HG03060 (cell line): ENCODE data around the gene ZNF485.
A peak's percentile ranks its signal among the peaks of the same experiment; 100 is the strongest.
"Not testable (repeated sequence)": the region's sequence is repeated elsewhere in the genome, so short reads cannot be mapped to it uniquely, and the experiment has no call there.

Experiments used
- ATAC-seq: cut with Tn5 transposase; IDR thresholded peaks from one replicate; pipeline ENCODE4 v1.9.1; 2021; ENCODE audit warnings: low read depth, moderate number of reproducible peaks; ENCODE audit not compliant: unreplicated experiment

The ZNF485 gene

DNA sequence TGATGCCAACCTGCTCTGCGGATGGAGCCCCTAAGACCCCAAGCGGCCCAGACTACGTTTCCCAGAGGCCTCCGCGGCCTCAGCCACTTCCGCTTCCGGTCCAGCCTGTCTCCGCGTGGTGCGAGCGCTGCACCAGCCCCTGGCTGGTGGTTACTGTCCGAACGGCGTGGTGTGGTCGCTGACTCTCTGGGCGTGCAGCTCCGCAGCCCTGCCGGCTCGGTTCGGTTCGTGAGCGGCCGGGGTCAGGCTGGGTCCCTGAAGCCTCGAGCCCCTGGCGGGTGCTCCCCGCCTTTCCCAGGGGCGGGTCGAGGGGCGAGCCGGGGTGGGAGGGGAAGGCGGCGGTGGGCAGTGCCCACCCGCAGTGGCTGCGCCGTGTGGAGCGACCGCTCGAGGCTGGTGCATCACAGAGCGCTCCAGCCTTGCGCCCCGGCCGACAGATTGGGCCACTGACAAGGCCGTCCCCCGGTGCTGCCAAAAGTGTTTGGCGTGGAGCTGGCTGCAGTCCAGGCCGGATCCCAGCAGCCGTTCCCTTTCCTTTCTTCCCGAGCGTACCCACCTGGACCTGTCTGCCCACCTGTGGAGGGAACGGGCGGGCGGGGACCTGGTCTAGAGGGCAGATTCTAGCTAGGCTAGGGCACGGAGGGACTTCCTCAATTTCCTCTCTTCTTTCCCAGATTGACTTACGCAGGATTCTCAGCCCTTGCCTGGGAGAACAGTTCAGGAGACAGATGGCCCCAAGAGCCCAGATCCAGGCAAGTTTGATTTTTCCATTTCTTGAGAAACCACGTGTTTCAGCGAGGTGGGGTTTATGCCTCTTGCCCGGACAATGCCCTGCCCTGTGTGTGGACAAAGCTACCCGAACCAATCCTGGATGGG is at the start of gene ZNF485:
Gene ZNF485 (plus strand): TSS at position 116 of the 876 bp plus-strand sequence. CDS start 613 bp downstream, at position 729.
- peak; percentile 74 for ATAC-seq

DNA sequence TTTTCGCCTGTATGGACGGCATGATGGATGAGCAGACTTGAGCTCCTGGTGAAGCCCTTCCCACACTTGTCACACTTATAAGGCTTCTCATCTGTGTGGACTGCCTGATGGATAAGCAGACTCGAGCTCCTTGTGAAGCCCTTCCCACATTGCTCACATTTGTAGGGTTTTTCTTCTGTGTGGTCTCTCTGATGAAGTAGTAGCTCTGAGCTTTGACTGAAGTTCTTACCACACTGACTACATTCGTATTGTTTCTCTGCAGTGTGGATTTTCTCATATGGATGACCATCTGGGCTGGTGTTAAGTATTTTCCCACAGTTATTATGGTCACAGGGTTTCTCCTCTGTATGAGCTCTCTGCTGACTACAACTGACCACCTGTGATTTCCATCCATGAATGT is 49.0 kb upstream of the ZNF485 start:
- ATAC-seq = no peak

DNA sequence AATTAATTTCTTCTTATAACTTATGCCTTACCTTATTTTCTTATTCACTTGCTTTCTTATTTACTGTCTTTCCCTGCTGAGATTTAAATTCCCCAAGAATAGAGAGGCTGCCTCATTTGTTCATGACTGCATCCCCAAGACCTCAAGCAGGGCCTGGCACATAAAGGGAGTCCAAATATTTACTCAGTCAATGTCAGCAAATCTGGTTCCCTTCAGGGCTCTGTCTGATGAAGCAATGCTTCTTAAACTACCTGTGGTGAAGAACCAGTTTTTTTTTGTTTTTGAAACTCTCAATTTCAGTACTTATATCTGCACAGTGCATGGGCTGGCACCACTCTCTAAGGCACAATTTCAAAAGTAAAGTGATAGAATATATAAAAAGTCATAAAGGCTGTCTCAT is 36.6 kb upstream of the ZNF485 start:
- ATAC-seq = no peak

DNA sequence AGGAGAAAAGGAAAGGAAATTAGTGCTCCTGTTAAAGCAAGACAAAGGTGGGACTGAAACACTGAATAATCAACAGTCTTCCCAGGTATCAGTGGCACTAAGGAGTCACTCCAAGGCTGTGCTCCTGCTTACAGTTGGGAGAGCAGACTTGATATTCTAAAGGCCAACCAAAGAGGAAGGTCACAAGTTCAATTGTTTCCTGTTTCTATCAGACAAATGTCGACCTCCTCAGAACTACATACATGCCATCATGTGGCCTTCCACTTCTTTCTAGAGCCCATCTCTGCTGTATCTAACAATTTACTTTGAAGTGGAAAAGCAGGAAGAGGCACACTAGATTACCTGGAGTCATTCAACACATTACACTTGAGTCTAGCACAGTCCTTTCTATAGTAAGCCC is 35.3 kb upstream of the ZNF485 start:
- no peak for ATAC-seq

DNA sequence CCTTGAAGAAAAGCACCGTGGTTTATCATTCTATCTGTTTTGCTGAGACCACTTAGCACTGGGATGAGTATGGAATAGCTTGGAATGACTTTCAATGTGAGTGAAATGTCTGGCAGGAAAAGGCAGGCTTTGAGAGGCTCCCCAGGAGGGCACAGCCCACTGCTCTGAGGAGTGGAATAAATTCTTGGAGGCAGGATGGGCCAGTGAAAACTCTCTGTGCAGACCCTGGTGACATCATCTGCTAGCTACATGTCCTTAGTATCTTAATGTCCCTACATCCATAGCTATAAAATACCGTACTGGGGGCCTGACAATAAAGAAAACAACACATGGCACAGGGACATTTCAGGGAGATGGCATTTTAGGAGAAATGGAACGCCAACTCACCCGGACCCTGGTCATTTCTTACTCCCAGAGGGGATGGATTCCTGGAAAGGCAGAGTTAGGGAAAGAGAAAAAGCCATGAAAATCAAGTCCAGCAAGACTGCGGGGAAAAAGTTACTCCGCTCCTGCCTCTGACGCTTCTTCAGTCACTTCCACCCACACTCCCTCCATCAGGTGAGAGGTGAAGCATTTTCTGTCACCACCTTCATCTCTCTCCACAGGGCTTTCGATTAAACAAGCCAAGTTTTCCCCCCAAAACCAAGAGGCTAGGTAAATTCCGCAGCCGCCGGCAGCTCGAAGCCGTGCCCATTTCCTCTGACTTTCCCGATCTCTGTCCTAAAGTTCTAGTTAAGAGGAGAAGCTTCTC is 32.8 kb upstream of the ZNF485 start:
- ATAC-seq = no peak

DNA sequence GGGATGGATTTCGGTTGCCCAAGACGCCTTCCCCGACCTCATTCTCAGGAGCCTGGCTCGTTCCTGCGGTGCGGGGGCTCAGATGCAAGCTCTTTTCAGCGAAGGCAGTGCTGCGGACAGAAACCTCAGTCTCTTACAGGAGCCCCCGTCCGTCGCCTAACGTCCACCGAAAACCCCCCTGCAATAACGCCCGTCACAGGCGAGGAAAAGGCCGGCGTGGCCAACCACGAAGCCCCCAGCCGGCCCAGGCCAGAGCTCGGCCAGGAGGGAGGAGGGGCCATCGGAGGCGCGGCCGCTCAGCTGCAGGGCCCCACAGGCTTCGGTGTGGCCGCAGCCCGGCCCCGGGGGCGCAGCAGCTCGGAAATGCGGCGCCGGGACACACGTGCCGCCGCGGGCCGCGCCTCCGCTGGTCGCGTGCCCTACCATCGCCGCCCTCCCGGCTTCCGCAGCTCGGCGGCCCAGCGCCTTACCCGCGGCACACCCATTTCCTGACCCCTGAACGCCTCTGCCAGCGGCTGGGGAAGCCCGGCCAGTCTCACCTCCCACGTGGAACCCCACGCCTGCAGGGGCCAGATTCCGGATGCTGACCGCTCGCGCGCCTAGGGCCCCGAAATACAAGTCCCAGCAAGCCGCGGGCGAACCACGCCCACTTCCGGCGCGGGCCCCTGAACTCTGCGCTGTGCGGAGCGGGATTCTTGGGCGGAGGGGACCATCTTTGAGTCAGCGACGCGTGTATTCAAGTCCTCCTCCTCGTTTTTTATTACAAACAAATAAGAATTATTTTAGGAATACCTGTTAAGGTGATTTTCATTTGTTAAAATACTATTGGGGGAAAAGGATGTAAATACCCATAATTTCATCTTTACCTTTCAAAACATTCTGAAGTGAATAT is 32.0 kb upstream of the ZNF485 start, which contains the start of gene ZNF239:
Gene ZNF239 (minus strand): TSS at position 616 of the 892 bp plus-strand sequence. CDS start 16,537 bp downstream, outside the sequence.
- ATAC-seq = no peak

DNA sequence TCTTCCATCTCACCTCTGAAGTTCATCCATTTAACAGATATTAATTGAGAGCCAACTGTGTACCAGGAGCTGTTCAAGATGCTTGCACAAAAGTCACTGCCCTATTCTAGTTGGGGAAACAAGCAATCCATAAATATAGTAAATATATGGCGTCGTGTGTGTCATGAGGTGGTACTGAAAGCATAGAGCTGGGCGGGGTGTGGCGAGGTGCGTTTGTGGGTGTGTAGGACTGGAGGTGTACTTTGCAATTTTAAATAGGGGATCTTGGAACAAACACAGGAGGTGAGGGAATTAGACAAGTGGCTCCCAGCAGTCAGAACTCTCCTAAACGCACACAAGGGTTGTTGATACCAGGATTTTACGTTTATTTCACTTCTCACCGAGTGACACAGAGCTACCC is 31.3 kb upstream of the ZNF485 start:
- ATAC-seq = no peak

DNA sequence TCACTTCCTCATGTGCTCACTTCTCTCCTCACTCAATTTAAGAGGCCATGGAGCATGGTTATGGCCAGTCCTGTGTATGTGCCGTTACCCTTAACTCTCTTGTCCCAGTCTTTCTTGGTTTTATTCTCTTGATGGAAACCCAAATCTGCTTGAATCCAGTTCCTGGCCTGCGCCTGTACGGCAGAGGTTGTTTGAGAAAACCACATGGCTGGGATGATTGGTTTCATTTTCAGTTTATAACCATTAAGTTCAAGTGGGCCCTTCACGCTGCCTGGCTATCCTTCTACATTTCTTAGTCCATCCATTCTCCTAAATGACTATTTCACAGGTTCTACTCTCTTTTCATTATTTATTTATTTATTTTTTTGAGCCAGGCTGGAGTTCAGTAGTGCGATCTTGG is 30.2 kb upstream of the ZNF485 start:
- no peak for ATAC-seq

DNA sequence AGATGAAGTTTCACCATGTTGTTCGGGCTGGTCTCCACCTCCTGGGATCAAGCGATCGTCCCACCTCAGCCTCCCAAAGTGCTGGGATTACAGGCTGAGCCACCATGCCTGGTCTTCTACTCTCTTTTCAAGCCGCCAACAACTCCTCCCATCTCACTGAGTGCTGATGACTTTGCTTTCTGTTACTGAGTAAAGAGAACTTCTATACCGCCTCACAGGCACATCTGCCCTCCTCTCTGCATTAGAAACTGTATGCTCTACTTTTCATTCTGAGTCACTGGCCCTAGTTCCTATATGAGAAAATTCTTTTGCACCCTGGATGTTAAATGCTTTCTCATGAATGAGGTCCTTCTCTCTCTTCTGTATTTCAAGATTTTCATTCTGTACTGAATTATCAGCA is 29.7 kb upstream of the ZNF485 start:
- no peak for ATAC-seq

DNA sequence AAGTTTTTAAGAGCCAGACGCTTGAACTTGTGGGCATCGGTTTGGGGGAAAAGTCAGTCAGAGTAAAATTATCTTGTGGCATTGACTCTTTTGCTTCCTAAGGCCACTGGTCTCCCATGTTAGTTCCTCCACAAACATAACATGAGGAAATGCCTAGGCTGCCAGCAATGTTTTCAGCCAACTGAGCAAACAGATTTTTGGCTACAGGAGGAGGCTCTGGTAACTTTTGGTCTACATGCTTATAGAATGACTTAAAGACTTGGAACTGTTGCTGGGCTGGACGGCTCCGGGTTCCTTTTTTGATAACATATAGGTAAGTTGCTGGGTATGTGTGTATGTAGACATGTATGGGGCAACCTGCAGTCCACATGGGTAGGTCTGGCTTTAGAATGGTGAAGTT is 22.2 kb upstream of the ZNF485 start:
- no peak for ATAC-seq

DNA sequence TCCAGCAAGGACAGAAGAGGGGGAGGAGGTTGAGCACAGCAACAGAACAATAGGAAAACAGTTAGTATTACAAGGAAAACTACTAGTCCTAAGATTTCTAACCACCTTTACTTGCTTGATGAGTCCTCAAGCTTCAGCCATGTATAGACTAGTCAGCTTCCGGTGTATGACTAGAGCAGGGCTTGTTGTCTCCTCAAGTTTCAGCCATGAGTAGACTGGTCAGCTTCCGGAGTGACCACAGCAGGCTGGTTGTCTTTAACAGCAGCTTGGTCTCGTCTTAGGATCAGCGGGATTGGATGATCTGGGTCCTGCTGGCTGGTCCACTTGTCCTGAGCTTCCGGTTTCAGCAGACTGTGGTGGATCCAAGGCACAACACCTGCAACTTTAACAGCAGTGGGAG is 21.2 kb upstream of the ZNF485 start:
- no peak for ATAC-seq

DNA sequence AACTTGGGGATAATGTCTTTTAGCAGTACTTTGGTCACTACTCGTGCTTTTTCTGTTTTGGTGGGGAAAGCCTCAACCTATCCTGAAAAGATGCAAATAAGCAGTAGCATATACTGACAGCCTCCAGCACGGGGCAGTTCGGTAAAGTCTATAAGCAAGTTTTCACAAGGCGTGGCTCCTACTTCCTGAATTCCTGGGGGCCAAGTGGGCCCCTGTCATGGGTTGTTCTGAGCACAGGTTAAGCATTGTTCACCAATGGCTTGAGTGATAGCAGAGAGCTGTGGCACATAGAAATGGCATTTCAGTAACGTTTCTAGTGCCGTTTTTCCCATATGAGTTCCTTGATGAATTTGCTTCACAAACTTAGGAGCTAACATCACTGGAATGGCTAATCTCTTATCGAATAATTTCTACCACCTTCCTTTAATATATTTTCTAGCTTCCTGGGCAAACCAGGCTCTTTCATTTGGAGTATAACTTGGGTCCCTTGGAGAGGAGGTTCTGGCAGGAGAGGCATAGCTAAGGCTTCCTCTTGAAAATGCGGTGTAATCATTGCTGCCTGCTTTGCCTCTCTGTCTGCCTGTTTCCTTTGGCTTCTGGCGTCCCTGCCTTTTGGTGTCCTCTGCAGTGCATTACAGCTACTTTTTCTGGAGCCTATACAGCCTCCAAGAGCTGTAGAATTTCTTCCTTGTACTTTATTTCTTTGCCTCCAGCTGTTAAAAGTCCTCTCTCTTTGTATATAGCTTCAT is 20.1 kb upstream of the ZNF485 start:
- no peak for ATAC-seq

DNA sequence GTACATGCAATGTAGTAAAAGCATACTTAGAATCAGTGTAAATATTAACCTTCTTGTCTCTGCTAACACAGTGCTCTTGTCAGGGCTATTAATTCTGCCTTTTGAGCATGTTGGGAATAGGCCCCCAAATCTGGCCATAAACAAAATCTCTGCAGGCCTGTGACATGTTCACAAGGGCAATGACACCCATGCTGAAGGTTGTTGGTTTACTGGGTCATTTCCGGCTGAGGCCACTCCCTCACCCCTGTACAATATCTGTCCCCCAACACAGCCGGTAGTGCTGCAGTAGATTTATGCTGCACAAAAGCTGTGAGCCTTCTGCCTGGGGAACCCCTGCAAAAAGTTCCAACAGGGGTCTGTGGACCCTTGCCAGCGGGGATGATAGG is 19.5 kb upstream of the ZNF485 start:
- ATAC-seq = not testable (repeated sequence)

DNA sequence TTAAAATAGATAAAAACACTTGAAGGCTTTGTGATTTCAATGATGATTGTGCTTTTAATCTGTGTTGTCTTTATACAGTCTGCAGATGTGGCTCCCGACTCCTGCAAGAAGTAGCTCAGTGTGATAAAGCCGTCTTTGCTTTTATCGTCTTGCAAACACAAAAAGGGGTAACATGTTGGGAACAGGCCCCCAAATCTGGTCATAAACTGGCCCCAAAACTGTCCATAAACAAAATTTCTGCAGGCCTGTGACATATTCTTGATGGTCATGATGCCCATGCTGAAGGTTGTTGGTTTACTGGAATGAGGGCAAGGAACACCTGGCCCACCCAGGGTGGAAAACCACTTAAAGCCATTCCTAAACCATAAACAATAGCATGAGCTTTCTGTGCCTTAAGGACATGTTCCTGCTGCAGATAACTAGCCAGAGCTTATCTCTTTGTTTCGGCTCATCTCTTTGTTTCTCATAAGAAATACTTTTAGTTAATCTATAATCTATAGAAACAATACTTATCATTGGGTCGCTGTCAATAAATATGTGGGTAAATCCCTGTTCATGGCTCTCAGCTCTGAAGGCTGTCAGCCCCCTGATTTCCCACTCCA is 14.8 kb upstream of the ZNF485 start:
- ATAC-seq = no peak

DNA sequence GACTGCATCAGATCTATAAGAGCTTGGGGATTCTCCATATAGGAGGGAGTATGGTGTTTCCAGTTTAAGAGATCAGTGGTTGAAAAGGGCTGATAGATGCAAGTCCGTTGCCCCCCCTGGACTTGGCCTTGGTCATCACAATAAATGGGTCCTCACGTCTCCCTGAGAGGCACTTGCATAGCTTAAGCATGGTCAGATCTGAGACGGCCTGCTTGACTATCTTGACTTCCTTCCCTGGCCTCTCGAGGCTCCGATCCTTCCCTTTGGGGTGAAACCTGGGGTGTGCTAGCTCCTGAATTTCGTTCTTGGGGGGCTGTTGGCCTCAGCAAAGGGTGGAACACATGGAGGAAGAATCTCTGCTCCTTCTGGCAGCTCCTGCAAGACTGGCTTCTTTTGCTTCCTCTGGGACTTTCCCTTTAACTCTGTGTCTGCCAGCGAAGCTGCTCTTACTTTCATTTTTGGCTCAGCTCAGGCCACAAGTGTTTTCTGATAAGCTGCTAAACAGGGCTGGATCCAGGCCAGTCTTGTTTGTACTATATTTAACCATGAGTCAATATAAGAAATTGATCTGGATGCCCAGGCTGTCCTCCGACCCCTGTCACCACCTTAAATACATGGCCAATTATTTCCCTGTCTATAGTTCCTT is 11.2 kb upstream of the ZNF485 start:
- ATAC-seq = peak; percentile 94

DNA sequence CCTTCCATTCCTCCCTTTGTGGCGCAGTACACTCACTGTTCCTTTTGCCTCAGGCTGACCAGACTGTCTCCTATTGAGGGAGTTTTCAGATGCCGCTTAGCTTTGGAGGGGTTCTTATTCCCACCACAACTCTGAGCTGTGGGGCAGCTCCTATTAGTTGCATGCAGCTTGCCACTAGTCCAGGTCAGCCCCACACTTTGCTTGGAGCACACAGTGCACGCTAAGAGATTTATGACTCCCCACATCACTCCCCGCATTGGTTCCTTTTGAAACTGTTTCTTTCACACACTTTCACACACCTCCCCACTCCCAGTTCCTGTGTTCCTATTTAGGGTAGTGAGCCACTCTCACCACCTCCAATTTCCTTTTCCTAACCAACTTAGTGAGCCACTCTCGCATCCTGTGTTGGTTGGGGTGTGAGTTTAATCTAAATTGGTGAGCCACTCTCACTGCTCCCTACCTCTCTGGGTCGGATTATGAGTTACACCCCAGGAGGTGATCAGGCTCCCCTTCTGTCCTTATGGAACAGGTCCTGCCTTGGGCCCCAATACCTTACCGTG is 10.4 kb upstream of the ZNF485 start:
- peak; percentile 31 for ATAC-seq

DNA sequence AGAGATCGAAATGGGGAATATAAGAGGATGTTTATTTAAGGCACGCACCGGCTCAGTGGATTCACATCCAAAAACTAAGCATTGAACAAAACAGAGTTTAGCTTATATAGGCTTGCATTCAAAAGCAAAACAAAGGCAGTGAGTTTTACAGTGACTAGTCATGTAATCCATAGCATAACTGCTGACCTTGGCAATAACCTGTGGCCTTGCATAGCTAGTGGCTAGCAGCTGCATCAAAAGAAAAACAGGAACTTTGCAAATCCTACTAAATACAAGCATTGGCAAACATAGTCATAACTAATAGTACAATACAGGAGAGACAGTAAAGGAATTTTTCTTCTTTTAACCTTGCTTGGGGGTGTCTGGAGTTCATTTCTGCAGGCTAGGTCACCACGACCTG is 9.7 kb upstream of the ZNF485 start:
- no peak for ATAC-seq

DNA sequence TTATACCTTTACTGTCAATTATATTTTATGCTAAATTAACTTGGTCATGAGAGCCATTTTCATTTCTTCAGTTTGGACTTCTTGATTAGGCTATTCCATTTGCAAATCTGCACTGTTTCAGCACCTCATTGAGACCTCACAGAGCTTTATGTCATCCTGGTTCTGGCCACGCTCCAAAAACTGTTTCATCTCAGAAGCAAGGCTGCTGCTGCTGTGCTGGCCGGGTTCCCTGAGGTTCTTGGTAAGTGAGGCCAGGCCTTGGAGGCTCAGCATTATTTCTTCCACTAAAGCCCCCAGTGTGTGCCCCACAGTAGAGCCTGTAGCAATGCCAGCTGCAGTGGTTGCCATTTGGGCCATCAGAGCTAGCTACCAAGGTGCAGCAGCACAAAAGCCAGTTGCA is 7.8 kb upstream of the ZNF485 start:
- ATAC-seq = no peak

DNA sequence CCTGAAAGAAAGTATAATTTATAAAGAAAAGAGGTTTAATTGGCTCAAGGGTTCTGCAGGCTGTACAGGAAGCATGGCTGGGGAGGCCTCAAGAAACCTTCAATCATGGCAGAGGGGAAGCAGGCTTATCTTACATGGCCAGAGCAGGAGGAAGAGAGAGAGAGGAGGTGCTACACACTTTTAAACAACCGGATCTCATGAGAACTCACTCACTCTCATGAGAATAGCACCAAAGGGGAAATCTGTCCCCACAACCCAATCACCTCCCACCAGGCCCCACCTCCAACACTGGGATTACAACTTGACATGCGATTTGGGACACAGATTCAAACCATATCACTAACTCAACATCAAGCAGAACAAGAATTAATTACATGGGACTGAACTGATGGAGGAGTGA is 6.9 kb upstream of the ZNF485 start:
- ATAC-seq = no peak
